A549 (cell line): Measurements from ENCODE around the gene KCTD12.
"Not testable (repeated sequence)": the region's sequence is repeated elsewhere in the genome, so short reads cannot be mapped to it uniquely, and the experiment has no call there.

Experiments
- EP300 ChIP-seq, 2 experiments: fragments of >200 bp; sonication (Bioruptor Twin); formaldehyde crosslinking; IDR thresholded peaks; 2 replicates in 1 of 2; 3 replicates in 1 of 2; pipeline ENCODE4 v1.6.1; 2016 to 2017
- JUNB ChIP-seq: fragments of >200 bp; sonication (Bioruptor Twin); formaldehyde crosslinking; IDR thresholded peaks from 2 replicates; pipeline ENCODE4 v1.6.1; 2016
- POLR2A ChIP-seq: IDR thresholded peaks from 2 replicates; pipeline ENCODE4 v1.6.1; 2012; ENCODE audit warnings: mild to moderate bottlenecking, low read length
- TF ChIP-seq, protein P1 (sequence below): fragments of >200 bp; sonication (Bioruptor Twin); formaldehyde crosslinking; IDR thresholded peaks from 3 replicates; pipeline ENCODE4 v1.5.1; 2016

DNA sequence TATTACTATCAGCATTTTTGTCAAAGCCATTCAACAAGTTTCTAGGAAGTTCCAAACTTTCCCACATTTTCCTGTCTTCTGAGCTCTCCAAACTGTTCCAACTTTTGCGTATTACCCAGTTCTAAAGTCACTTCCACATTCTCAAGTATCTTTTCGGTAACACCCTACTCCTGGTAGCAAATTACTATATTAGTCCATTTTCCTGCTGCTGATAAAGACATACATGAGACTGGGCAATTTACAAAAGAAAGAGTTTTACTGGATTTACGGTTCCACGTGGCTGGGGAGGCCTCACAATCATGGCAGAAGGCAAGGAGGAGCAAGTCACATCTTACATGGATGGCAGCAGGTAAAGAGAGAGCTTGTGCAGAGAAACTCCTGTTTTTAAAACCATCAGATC is 12.9 kb upstream of the KCTD12 start:
- TF ChIP-seq, protein P1, sequence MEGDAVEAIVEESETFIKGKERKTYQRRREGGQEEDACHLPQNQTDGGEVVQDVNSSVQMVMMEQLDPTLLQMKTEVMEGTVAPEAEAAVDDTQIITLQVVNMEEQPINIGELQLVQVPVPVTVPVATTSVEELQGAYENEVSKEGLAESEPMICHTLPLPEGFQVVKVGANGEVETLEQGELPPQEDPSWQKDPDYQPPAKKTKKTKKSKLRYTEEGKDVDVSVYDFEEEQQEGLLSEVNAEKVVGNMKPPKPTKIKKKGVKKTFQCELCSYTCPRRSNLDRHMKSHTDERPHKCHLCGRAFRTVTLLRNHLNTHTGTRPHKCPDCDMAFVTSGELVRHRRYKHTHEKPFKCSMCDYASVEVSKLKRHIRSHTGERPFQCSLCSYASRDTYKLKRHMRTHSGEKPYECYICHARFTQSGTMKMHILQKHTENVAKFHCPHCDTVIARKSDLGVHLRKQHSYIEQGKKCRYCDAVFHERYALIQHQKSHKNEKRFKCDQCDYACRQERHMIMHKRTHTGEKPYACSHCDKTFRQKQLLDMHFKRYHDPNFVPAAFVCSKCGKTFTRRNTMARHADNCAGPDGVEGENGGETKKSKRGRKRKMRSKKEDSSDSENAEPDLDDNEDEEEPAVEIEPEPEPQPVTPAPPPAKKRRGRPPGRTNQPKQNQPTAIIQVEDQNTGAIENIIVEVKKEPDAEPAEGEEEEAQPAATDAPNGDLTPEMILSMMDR: not testable (repeated sequence)
- not testable (repeated sequence) for TF ChIP-seq EP300 (IDR thresholded peaks at IDR 0.05); JUNB; POLR2A
